ENCODE data around the gene WWC1. TPM values are rescaled to one million over a fixed set of nuclear protein-coding genes. Genes with fewer than 3 reads are reported as not detected.
"Not testable (repeated sequence)": the region's sequence is repeated elsewhere in the genome, so short reads cannot be mapped to it uniquely, and the experiment has no call there.

Gene WWC1
- total RNA-seq, 2 donors from 2014 or later: 2.7 to 8.1 TPM

GRCh38 chr5:168332042-168332441, 40.6 kb downstream of the WWC1 start:
- Histone ChIP-seq H3K36me3 (no peaks in the 10 kb centered on the region), H3K4me3 (no peak overlapping the region), H3K9me3 (no peaks in the 10 kb centered on the region), H3K27ac (no peak overlapping the region), H3K4me1 (no peaks in the 10 kb centered on the region), H3K27me3 (no peaks in the 10 kb centered on the region)
- no peak for DNase-seq (ENCODE audit: low spot score)
- no peak for TF ChIP-seq CTCF (IDR thresholded peaks at IDR 0.05)

GRCh38 chr5:168334280-168334679, 42.8 kb downstream of the WWC1 start:
- H3K36me3 ChIP-seq: no peaks in the 10 kb centered on the region
- DNase-seq (ENCODE audit: low spot score): no peak
- no peak for TF ChIP-seq CTCF (IDR thresholded peaks at IDR 0.05)
- H3K4me1 ChIP-seq: no peaks in the 10 kb centered on the region
- H3K9me3 ChIP-seq: no peaks in the 10 kb centered on the region
- H3K27me3 ChIP-seq: no peaks in the 10 kb centered on the region
- H3K4me3 ChIP-seq: no peak overlapping the region
- H3K27ac ChIP-seq: no peak overlapping the region

- no peak for DNase-seq (ENCODE audit: low spot score)
- Histone ChIP-seq H3K27ac (no peak overlapping the region), H3K9me3 (no peaks in the 10 kb centered on the region), H3K4me1 (no peaks in the 10 kb centered on the region), H3K36me3 (no peaks in the 10 kb centered on the region), H3K27me3 (no peaks in the 10 kb centered on the region), H3K4me3 (no peak overlapping the region)
- no peak for TF ChIP-seq CTCF (IDR thresholded peaks at IDR 0.05)
Measured at GRCh38 chr5:168334695-168335094, 43.2 kb downstream of the WWC1 start.

GRCh38 chr5:168337361-168337760, 45.9 kb downstream of the WWC1 start:
- DNase-seq (ENCODE audit: low spot score): no peak
- no peak overlapping the region for H3K27ac ChIP-seq
- H3K27me3 ChIP-seq: no peaks in the 10 kb centered on the region
- TF ChIP-seq CTCF (IDR thresholded peaks at IDR 0.05): no peak
- H3K36me3 ChIP-seq: no peaks in the 10 kb centered on the region
- no peaks in the 10 kb centered on the region for H3K4me1 ChIP-seq
- no peak overlapping the region for H3K4me3 ChIP-seq
- no peaks in the 10 kb centered on the region for H3K9me3 ChIP-seq

GRCh38 chr5:168339109-168339771, 47.8 kb downstream of the WWC1 start:
- TF ChIP-seq CTCF (IDR thresholded peaks at IDR 0.05): no peak
- Histone ChIP-seq H3K27me3 (no peaks in the 10 kb centered on the region), H3K4me1 (no peaks in the 10 kb centered on the region), H3K36me3 (no peaks in the 10 kb centered on the region), H3K4me3 (no peak overlapping the region), H3K9me3 (no peaks in the 10 kb centered on the region), H3K27ac (no peak overlapping the region)
- DNase-seq (ENCODE audit: low spot score): no peak

GRCh38 chr5:168339772-168340140, 48.3 kb downstream of the WWC1 start:
- not testable (repeated sequence) for H3K36me3 ChIP-seq; H3K4me1 ChIP-seq; H3K27ac ChIP-seq; H3K9me3 ChIP-seq; H3K27me3 ChIP-seq; DNase-seq (ENCODE audit: low spot score); H3K4me3 ChIP-seq

Measured in right atrium auricular region (tissue), 2 donors.